ENCODE results near the gene CDH5.

DNA sequence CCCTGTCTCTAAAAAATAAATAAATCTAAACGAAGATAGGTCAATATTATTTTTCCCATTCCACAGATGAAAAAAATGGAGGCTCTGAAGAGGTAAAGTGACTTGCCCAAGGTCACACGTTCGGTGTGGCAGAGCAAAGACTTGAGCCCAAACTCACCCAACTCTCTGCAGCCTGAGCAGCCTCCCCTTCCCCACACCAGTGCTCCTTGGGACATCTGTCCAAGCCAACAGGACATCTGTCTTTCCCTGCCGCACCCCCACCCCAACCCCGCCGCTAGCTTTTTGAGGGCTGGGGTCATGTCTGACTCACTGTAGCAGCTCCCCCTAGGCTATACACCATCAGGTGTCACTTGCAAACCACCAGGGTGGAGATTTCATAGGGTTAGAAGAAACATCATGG, 55.4 kb downstream of the CDH5 start:
- TF ChIP-seq EZH2 (IDR thresholded peaks at IDR 0.05; ENCODE audit: insufficient read depth, poor library complexity, severe bottlenecking) (no peak), EZH2phosphoT487 (IDR thresholded peaks at IDR 0.05; ENCODE audit: insufficient read depth, low read depth) (no peak)
